Left cardiac atrium (tissue), 4 donors: ENCODE measurements around the gene PTPN23. TPM values are rescaled to one million over a fixed set of nuclear protein-coding genes. Genes with fewer than 3 reads are reported as not detected.
"Not testable (repeated sequence)": the region's sequence is repeated elsewhere in the genome, so short reads cannot be mapped to it uniquely, and the experiment has no call there.

Experiments
- ATAC-seq, 2 donors: fragments of 200-7000 bp; cut with Tn5 transposase; one replicate each; pipeline ENCODE4 v1.9.1; 2020; ENCODE audit warnings: mild to moderate bottlenecking in 2 of 2, moderate library complexity in 2 of 2
- DNase-seq: peaks from one replicate; pipeline ENCODE4 v3.0.0-alpha.2; 2020
- intact Hi-C, 2 donors: fragments of 100-400 bp; cut with DNase I; formaldehyde crosslinking; loops; one replicate each; pipeline versions ENCODE4 v1.14.1 to v1.15.1; 2022 to 2023
- total RNA-seq, 2 donors: library from RNA; stranded (reverse); fragmentation: NEBNext Ultra II Directional; extraction: Animal tissue kit (Norgen Biotek cat#: 25700); gene quantifications; one replicate each; pipeline ENCODE4 v1.2.1, GENCODE V29; 2021
- donor health status: DM: no; HTN: yes; CAD: no.
- donor health status: DM: no; HTN: yes; CAD: no; lungs with severe emphysema.
- donor health status: DM: yes; HTN: yes; CAD: no.
- donor health status: Dilated cardiomyopathy.

Gene PTPN23
- total RNA-seq, 2 donors from 2014 or later, result 24.1 to 24.8 TPM

DNA sequence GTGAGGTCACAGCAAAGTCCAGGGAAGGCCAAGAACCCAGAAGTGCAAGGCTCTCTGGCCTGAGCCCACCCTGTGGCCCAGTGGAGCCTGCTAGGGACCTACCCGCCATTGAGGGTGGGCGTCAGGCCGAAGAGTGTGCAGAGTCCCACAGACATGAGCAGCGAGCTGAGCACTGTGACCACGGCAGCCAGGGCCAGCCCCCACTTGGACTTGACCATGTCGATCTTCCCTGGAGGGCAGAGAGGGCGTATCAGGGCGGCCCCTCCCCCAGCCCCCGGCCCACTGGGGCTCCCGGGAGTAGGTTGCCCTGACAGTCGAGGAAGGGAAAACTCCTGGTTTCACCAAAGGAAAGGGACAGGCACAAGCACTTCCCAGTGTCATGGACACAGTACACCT is 44.6 kb downstream of the PTPN23 start:
- ATAC-seq (no peak), DNase-seq (peak; percentile 15)
- intact Hi-C loops, result no loop called here

DNA sequence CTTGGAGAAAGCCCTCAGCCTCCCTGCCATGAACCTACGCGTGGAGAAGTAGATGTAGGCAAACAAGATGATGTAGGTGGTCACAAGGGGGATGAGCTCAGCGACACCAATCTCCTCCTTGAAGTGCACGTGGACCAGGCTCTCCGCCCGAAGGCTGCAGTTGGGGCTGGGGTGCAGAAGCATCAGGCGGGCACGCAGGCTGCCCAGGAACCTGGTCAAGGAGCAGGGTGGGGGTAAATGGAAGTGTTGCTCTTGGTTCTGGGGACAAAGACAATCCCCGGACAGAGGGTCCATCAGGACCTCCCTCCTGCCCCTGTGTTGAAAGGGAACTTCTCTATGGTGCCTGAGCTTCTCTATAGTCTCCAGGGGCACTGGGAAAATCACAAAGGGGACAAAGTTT is 45.1 kb downstream of the PTPN23 start:
- DNase-seq (no peak), ATAC-seq (no peak)
- intact Hi-C loops, result no loop called here

DNA sequence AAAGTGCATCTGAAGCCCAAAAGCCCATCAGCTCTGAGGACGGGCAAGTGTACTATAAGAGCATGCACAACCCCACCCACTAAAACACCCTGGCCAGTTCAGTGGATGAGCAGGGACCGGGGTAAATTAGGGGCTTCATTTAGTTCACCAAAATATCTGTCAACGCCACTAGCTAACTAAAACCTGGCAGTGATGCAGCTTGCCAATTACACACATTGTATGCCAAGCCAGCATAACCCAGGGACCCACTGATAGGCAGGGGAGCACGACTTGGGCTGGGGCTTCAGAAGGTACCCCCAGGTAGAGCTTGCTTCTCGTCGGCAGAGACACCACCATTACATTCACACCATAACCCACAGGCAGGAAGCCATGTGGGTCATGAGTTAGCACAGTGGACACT is 47.0 kb downstream of the PTPN23 start:
- DNase-seq (no peak), ATAC-seq (no peak)
- intact Hi-C loops, result no loop called here

DNA sequence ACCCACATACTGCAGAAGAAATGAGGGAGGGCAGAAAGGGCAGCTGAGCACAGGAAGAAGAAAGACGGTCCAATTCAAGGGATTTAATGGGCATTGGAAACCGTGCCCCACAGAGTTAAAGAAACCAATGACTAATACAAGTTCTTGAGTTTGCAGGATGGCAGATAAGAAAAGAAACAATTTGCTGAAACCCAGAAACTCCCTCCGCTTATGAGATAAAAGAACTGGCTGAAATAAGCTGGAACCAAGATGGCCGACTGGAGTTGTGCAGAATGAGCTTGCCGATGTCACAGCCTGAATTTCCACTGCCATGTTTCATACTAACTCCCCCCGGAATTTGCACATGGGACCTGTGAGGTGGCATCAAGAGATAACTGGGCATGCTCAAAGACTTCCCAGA is 47.8 kb downstream of the PTPN23 start:
- DNase-seq (no peak), ATAC-seq (no peak)
- intact Hi-C loops, result no loop called here

DNA sequence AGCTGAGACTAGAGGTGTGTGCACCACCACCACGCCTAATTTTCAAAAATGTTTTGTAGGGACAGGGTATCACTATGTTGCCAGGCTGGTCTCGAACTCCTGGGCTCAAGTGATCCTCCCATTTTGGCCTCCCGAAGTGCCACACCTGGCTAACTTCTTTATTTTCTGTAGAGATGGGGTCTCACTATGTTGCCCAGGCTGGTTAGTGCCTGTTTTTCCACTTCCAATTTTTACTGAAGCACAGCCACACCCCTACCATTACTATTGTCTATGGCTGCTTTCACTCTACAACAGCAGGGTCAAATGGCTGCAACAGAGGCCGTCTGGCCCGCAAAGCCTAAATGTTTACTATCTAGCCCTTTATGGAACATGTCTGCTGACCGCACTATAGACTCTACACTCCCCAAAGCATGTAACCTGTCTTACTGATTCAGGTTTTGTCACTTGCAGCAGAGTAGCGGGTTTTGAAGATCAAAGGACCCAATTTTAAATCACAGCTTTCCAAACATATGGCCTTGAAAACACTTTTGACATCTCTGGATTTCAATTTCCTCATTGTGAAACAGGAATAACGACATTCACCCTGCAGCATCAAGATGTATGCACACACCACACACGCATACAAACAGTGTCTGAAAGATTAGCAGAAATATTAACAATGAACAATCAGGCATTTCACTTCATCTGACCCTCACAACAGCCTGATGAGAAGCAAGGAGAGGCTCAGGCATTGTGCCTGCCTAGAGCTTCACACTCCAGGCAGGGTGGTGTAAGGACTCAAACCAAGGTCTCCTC is 48.9 kb downstream of the PTPN23 start:
- DNase-seq (no peak), ATAC-seq (no peak)
- intact Hi-C loops, result no loop called here

DNA sequence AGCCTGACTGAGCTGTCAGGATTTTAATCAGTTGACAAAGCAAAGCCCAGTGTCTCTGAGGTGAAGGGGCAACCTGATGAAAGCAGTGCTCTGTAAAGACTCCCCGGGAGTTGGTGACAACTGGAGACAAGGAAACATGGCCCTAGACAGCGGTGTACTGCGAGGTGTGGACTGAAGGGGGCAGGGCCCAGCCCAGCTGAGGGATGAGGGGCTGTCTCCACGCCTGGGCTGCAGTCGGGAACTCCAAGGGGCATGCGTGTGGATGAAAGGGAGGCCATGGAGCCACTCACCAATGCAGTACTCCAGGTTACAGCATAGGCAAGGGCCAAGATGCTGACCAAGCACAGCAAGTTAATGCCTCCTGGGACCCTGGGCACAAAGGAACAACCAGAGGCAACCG is 49.8 kb downstream of the PTPN23 start:
- ATAC-seq (no peak), DNase-seq (no peak)
- intact Hi-C loops, result no loop called here

DNA sequence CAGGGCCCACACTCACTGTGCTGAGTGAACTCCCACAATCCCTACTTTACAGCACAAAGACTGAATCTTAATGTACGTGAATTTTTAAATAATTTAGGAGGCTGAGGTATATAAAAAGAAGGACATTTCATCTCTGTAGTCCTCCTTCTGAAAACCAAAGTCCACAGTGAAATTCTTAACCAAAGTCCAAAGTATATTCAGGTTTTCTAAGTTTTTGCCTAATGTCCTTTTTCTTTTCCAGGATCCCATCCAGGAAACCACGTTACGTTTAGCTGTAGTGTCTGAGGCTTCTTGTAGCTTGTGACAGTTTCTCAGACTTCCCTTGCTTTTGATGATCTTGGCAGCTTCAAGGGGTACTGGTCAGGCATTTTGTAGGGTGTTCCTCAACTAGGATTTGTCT is 50.4 kb downstream of the PTPN23 start:
- intact Hi-C loops, result no loop called here
- no peak for ATAC-seq
- no peak for DNase-seq

DNA sequence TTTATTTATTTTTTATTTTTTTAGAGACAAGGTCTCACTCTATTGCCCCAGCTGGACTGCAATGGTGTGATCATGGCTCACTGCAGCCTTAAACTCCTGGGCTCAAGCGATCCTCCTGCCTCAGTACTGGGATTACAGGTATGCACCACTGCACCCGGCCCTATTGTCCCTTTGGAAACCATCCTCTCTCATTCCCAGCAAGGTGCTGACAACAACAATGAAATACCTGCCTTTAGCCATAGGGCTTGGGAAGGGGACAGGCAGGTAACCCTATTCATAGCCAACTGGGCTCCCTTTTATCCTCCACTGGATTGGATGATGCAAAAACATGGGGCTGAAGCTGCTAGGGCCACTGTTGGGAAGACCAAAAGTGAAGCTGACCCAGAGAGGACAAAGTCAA is 51.9 kb downstream of the PTPN23 start:
- ATAC-seq, result no peak
- no peak for DNase-seq
- intact Hi-C loops, result no loop called here

DNA sequence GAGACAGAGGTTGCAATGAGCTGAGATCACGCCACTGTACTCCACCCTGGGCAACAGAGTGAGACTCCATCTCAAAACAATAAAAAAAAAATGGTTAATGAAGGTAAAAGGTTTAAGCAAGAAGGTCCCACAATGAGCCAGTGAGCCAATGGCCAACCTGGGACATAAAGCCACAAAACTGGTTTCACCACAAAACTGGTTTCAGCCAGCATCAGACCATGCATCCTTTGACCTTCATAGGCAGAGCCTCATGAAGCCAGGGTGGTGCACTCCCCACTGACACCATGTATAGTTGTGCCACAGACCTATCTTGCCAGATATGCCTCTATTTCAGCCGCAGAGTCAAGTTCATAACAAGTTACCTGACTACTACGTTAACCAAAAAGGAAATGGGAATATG is 53.0 kb downstream of the PTPN23 start:
- ATAC-seq, result no peak
- intact Hi-C loops, result no loop called here
- no peak for DNase-seq

DNA sequence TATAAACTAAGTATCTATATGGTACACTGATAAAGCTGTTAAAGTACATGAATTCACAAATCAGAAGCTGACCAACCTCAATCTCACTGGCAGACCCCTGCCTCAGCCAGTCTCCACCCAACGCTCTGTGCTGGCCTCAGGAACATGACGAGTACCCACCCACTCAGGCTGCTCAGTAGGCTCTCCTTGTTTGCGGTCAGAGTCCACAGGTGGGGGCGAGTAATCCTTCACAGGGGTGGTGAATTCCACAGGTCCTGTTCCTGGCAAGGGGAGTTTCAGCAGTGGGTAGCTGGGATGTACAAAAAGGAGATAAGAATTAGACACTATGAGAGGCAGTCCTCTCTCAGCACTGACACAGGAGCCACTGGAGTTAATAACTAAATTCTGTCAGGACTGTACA is 54.0 kb downstream of the PTPN23 start:
- DNase-seq (no peak), ATAC-seq (no peak)
- intact Hi-C loops, result no loop called here

DNA sequence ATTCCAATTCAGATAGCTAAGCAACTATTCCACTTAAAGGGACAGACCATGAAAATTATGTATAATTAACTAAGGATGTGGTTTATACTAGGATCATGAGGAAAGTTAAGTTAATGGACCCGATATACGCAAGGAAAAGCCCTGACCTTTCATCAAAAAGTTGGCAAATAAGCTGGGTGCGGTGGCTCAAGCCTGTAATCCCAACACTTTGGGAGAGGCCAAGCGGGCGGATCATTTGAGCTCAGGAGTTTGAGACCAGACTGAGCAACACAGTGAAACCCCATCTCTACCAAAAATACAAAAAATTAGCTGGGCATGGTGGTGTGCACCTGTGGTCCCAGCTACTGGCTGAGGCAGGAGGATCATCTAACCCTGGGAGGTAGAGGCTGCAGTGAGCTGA is 55.4 kb downstream of the PTPN23 start:
- no peak for DNase-seq
- ATAC-seq, result no peak
- intact Hi-C loops, result no loop called here

DNA sequence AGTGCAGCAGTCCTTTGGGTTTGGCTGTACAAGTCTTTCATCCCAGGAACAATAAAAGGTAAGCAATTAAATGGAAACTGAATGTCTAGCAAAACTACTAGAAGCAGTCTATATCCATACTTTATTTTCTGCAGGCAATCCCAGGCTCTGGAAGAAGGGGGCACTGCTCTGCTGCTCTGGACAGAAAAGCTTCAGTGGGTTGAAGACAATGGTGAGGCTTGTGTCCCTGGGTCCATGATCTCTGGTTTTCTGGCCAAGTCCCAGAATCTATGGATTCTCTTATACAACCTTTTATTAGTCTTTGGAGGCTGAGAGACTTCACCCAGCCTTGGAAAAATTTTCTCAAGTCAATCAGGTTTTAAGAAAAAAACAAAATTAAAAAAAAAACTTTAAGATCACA is 59.3 kb downstream of the PTPN23 start:
- intact Hi-C loops, result no loop called here
- no peak for DNase-seq
- ATAC-seq, result no peak

DNA sequence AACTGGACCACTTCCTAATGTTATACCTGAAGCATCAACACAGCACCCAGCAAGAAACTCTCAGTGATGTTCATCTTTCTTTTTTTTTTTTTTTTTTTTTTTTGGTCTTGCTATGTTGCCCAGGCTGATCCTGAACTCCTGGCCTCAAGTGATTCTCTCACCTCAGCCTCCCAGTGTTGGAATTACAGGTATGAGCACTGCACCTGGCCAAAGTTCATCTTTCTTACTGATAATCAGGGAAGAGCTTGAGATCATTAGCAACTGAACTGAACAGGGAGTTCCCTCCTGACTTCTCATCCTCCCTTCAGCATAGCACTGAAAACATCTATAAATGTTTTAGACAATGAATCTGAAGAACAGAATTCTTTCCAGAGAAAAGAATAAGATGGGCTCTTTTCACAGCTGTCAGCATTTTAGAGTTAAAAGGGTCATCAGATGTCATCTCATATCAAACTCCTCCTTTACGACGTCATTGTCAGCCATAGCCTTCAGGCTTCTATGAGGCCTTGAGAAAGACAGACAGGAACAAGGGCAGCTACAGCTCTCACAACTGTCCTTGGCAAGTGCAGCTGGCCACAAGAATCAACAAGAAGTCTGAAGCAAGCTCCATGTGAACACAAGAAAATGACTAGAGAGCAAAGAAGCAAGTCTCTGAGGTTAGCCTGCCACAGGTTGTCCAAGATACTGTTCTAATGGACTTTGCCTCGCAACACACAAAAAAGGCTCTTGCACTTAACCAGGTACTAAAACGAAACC is 61.2 kb downstream of the PTPN23 start:
- DNase-seq (no peak), ATAC-seq (no peak)
- intact Hi-C loops, result no loop called here

DNA sequence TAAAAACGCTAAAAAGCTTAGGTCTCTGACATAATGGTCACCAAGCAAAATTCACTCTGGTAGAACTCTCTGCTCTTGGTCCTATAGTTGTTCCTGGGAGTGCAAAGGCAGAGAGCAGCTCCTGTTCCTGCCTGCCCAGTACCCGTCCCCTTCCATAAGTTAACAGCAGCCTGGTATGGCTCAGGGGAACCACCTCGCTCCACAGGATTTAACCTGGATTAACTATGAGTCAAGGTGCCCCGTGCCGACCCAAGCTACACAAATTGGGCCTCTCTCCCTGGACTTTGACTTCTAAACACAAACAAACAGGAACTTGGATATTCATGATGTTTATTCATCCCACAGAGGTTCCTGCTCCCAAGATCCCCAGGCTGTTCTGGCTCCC is 62.8 kb downstream of the PTPN23 start:
- intact Hi-C loops, result no loop called here
- DNase-seq (no peak), ATAC-seq (peak in 1 of 2 donors; percentile 37)

DNA sequence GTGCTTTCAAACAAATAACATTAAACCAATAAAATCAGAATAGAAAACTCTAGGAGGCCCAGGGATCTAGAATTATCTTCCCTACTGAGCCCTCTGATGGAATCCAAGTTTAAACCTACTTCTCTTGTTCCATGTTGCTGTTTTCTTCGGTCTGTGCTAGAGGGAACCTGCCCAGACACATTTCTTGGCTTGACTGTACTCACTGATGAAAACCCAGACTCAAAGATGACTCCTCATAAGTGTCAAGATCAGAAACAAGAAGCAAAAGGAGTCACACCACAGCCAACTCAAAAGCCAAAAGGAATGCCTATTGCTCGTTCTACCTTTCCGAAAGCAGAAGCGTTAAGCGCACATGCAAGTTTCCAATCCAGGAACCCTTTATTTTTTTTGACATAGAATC is 63.3 kb downstream of the PTPN23 start:
- ATAC-seq, result no peak
- intact Hi-C loops, result no loop called here
- no peak for DNase-seq

DNA sequence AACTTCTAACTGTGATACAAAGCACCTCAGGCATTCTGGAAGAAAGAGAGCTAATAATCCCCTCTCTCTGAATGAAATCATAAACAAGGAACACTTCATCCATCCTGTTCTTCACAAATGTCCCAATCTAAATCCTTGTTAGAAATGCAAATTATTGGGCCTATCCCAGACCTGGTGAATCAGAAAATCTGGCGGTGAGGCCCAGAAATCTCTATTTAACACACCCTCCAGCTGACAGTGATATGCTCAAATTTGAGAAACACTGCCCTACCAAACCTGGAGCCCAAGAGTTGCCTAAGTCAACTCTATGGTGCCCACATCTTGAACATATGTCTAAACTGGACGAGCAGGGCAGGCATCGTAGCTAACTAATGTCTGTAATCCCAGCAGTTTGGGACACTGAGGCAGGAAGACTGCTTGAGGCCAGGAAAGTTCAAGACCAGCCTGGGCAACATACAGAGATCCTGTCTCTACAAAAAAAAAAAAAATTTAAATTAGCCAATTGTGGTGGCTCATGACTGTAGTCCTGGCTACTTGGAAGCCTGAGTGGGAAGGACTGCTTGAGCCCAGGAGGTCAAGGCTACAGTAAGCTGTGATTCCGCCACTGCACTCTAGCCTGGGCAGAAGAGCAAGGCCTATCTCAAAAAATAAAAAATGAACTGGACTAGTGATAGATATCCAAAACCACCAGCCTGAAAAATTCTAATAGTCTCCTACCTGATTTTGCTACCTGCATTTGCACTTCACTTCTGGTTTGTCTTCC is 71.8 kb downstream of the PTPN23 start:
- ATAC-seq (no peak), DNase-seq (no peak)
- intact Hi-C loops, result no loop called here

DNA sequence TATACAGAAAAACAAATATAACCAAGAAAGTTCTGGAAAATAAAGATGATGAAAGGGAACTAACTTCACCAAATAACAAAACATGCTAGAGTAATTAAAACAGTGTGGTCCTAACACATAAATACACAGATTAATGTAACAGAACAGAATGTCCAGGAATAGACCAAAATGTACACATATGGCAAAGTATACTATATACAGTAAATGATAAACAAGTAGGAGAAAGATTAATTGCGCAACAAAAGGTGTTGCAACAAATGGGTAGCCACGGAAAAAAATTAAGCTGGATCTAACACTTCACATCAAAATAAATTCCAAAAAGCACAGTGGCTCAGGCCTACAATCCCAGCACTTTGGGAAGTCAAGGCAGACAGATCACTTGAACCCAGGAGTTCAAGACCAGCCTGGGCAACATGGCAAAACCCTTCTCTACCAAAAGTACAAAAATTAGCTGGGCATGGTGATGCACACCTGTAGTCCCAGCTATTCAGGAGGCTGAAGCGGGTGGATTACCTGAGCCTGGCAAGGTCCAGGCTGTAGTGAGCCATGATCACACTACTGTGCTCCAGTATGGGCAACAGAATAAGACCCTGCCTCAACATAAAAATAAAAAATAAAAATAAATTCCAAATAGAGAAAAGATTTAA is 75.1 kb downstream of the PTPN23 start:
- ATAC-seq (no peak), DNase-seq (no peak)
- intact Hi-C loops, result no loop called here

DNA sequence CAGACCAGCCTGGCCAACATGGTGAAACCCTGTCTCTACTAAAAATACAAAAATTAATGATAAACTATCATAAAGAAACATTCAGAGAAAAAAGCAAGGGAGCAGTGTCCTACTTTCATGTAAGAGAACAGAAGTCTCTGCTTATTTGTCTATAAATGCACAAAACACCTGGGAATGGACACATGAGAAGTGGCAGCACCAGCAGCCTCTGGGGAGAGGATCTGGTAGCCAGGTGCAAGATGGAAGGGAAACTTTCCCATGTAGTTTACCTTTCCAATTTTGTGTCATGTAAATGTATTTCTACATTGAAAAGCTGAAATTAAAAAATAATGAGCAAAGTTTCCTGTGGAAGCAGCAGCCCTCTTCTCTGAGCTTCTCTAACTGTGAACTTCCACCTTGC is 76.2 kb downstream of the PTPN23 start:
- ATAC-seq, result no peak
- intact Hi-C loops, result no loop called here
- no peak for DNase-seq

DNA sequence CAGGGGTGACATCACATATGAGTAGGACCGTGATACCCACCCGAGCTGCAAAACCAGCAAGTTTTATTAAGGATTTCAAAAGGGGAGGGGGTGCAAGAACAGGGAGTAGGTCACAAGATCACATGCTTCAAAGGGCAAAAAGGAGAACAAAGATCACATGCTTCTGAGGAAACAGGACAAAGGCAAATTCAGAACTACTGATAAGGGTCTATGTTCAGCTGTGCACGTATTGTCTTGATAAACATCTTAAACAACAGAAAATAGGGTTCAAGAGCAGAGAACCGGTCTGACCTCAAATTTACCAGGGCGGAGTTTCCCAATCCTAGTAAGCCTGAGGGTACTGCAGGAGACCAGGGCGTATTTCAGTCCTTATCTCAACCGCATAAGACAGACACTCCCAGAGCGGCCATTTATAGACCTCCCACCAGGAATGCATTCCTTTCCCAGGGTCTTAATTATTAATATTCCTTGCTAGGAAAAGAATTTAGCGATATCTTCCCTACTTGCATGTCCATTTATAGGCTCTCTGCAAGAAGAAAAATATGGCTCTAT is 78.8 kb downstream of the PTPN23 start:
- intact Hi-C loops, DNase-seq, ATAC-seq: not testable (repeated sequence)
